ENCODE measurements around the gene MYO18B. TPM values are rescaled to one million over a fixed set of nuclear protein-coding genes. Genes with fewer than 3 reads are reported as not detected.

Gene MYO18B
- total RNA-seq, 1 donor from 2014 or later, result 0.31 TPM

- DNase-seq, result no peak
These were observed 161.3 kb downstream of the MYO18B start for GRCh38 chr22:25903294-25903693.

DNA sequence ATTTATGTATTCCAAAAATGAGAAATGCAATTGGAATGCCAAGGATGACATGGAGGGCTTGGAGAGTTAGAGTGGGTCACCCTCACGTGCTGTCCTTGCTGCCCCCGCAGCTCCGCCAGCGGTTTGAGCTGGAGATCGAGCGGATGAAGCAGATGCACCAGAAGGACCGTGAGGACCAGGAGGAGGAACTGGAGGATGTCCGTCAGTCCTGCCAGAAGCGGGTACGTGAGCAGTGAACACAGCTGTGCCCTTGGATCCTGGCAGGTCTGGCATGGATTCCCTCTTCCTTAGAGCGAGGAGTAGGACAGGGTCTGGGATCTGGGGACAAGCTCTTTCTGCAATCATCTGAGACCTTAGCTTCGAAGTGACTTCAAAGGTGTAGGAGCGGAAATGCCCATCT lies 166.2 kb downstream of the MYO18B start:
- DNase-seq, result no peak

GRCh38 chr22:25908755-25909154 lies 166.8 kb downstream of the MYO18B start:
- DNase-seq, result no peak

DNA sequence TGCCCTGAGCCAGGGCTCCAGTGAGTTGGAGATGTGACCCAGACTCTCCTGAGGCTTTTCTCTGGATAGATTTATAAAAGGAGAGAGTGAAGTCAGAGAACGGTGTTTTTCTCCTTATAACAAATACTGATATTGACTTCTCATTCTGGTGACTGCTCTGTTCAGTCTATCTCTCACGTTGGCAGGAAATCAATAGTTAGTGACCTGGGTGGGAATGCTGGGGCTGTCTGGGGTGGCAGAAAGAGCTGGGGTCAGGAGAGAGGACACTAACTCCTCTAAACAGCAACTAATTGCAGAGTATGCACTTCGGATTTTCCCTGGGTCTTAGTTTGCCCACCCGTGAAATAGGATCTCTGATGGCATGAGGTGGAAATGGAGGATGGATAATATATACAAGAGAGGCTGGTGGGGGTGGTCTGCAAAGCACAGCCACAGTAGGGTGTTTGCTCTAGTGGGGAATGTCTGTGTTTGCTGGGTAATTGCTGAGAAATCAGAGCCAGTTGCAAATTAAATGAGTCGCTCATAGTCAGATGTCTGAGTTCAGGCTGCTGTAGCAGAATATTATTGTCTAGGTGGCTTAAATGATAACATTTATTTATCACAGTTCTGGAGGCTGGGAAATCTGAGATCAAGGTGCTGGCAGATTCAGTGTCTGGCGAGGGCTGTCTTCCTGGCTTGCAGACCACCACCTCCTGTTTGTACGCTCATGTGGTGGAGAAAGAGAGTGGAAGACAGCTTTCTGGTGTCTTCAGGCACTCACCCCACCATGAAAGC lies 167.8 kb downstream of the MYO18B start:
- no peak for DNase-seq

GRCh38 chr22:25911243-25911972 lies 169.4 kb downstream of the MYO18B start:
- no peak for DNase-seq

GRCh38 chr22:25919452-25919851 lies 177.5 kb downstream of the MYO18B start:
- DNase-seq, result no peak

- DNase-seq, result no peak
These were observed 180.2 kb downstream of the MYO18B start for GRCh38 chr22:25922141-25922540.

DNA sequence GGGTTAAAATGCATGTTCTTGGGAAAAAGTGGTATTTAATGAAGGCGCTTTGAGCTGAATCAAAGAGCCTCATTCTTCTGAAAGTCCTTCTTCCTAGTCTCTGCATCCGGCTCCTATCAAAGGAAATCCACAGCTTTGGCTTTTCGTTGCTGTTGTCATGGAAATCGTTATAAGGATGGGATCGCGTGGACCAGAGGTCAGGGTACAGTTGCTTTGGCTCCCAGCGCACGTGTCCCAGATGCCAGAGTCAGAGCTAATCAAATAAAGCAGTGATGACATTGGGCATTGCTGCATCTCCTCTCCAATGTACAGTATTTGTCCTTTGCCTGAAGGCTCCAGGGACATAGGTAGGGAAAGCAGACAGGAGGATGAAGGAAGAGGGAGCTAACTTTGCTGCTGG lies 181.9 kb downstream of the MYO18B start:
- no peak for DNase-seq

DNA sequence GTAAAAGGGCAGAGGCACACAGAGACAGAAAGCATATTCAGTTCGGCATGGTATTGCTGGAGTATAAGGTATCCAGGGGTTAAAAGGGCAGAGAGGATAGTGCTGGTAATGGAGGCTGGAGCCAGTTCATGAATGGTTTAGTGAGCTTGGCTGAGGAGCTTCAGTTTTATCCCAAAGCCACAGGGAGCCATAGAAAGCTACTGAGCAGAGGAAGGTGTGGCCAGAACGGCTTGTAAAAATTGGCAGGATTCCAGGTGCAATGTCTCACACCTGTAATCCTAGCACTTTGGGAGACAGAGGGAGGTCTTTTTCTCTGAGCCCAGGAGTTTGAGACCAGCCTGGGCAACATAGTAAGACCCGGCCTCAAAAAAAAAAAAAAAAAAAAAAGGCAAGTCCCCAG lies 186.1 kb downstream of the MYO18B start:
- no peak for DNase-seq

GRCh38 chr22:25929321-25929878 lies 187.4 kb downstream of the MYO18B start:
- DNase-seq, result no peak

DNA sequence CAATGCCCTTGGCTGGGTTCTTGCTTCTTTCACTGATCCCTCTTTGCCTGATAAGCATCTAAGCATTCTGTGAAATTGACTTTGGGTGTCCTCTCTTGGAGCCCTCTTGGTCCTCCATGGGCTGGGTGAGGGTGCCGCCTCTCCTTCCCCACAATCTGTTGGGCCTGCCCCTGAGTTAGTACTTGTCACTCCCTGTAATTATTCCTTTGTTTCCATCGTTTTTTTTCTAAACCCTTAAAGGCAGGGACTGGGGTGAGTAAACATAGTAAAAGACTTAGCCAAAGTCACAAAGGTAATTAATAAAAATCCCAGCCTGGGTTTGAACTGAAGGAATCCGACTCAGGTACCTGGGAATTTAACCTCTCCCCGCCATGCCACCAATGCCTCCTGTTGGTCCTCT lies 188.1 kb downstream of the MYO18B start:
- no peak for DNase-seq

DNA sequence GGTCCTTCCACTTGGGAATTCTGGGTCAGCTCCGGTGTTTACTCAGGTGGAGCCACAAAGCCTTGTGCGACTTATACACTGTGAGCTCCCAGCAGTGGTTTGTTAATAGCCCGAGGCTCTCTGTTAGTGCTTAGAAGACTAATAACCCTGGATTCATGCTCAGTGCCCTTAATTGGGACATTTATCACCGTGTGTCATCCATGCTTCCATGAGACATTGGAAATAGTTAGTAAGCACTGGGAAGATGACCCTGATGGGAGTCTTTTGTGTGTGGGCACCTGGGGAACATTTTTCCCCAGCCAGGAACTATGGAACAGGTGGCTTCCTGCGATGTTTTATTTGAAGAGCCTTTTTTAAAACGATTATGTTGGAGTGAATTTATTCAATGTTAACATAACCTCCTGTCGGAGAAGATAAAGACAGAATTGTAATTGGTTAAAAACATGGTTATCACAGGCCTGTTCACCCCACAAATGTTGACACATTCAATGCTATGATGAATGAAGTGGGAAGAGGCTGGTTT lies 188.9 kb downstream of the MYO18B start:
- DNase-seq, result no peak

GRCh38 chr22:25933158-25933788 lies 191.3 kb downstream of the MYO18B start:
- DNase-seq, result no peak

DNA sequence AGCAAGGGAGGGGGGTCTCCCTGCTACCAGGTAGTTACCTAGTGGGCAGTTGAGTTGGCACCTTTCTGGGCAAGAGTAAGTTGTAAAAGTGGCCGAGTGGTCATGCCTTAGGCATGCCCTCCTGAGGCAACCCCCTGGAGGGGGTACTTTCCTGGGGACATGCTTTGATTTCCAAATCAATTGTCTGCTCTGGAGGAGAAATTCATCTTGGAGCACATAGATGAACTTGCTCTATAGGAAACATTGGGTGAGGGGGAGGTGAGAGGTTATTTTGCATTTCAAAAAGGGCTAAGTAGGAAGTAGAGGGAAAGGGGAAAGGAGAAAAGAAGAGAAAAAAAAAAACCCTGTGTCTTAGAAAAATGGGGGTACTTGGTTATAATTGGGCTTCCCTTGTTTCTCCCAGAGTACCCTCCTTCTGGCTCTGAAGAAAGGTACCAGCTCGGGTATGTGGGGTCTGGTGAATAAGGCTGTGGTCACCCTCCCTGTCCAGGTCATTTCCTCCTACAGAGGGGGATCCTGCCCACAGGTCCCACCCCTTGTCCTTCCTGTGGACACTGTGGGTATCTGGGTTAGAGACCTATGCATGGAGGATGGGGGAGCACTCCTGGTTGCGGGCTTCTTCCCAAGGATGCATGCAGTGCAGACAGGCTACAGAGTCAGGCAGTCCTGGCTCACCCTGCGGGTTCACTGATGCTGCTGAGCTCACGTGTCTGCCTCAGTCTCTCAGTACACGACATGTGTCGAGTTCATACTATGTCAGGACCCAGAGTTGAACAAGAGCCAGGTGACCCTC lies 193.5 kb downstream of the MYO18B start:
- no peak for DNase-seq

GRCh38 chr22:25938151-25938550 lies 196.2 kb downstream of the MYO18B start:
- DNase-seq, result no peak

- no peak for DNase-seq
These were observed 197.4 kb downstream of the MYO18B start for GRCh38 chr22:25939384-25939783.

GRCh38 chr22:25940479-25940878 lies 198.5 kb downstream of the MYO18B start:
- DNase-seq, result no peak

- no peak for DNase-seq
These were observed 199.5 kb downstream of the MYO18B start for GRCh38 chr22:25941365-25941960.

- DNase-seq, result no peak
These were observed 200.3 kb downstream of the MYO18B start for GRCh38 chr22:25942115-25942855.

GRCh38 chr22:25942856-25943411 lies 200.9 kb downstream of the MYO18B start:
- peak; percentile 35 for DNase-seq
